Keratinocyte (primary cell): ENCODE measurements around the gene CSNK1D.
"Not testable (repeated sequence)": the region's sequence is repeated elsewhere in the genome, so short reads cannot be mapped to it uniquely, and the experiment has no call there.

Experiments
- CTCF ChIP-seq, 3 experiments: IDR thresholded peaks in 1 of 3; conservative IDR thresholded peaks in 1 of 3; optimal IDR thresholded peaks in 1 of 3; 2 replicates in 2 of 3; 3 replicates in 1 of 3; pipeline versions ENCODE3 to v1.5.1; 2011; ENCODE audit warnings: low read length in 3 of 3, mild to moderate bottlenecking in 3 of 3, moderate library complexity in 2 of 3, control low read depth in 1 of 3, inconsistent platforms in 1 of 3; ENCODE audit not compliant: insufficient read depth in 2 of 3; ENCODE audit errors: extremely low read depth in 1 of 3
- EZH2 ChIP-seq: IDR thresholded peaks from one replicate; pipeline ENCODE4 v1.6.1; 2012; ENCODE audit warnings: inconsistent platforms, mild to moderate bottlenecking, low read length, moderate library complexity

- TF ChIP-seq CTCF (optimal IDR thresholded peaks at IDR 0.05 in 1 of 3, IDR thresholded peaks at IDR 0.05 in 1 of 3, conservative IDR thresholded peaks at IDR 0.05 in 1 of 3; ENCODE audit: extremely low read depth in 1 of 3, insufficient read depth in 2 of 3, low read length in 3 of 3); EZH2: not testable (repeated sequence)
Observed at GRCh38 chr17:82210655-82211054, 62.8 kb downstream of the CSNK1D start.
